Caco-2 (cell line): ENCODE results near the gene GKN1. TPM values are rescaled to one million over a fixed set of nuclear protein-coding genes. Genes with fewer than 3 reads are reported as not detected.

Experiments used
- BruUV-seq: library from RNA; stranded (reverse); fragments of 400-500 nt; replicated peaks from 2 replicates; lab custom pipeline; 2021; lab: Mats Ljungman, UMichigan
- CTCF ChIA-PET: fragments of 300-600 bp; sonication (Branson Sonifier 250); formaldehyde crosslinking; loops from one replicate; lab custom pipeline; 2022; ENCODE audit warnings: antibody characterized with exemption; lab: Charles Lee
- POLR2A ChIA-PET: fragments of 300-600 bp; sonication (Branson Sonifier 250); formaldehyde crosslinking; loops from one replicate; lab custom pipeline; 2022; ENCODE audit warnings: antibody characterized with exemption; lab: Charles Lee
- DNase-seq, 2 experiments: peaks; one replicate each; pipeline versions ENCODE4 v3.0.0 to v3.0.0-alpha.2; 2020 to 2022
- H3K27me3 ChIP-seq: replicated peaks from 2 replicates; pipeline ENCODE4 v1.6.0; 2011; ENCODE audit warnings: low read length; ENCODE audit not compliant: control insufficient read depth, insufficient read depth
- H3K36me3 ChIP-seq: 2 replicates; pipeline ENCODE4 v1.5.1; 2011; ENCODE audit warnings: low read length; ENCODE audit not compliant: control insufficient read depth, insufficient read depth
- H3K4me1 ChIP-seq: fragments of 250-450 bp; sonication (Bioruptor Pico); 2 replicates; pipeline ENCODE4 v1.5.1; 2020; ENCODE audit warnings: mild to moderate bottlenecking
- H3K4me3 ChIP-seq: 2 replicates; pipeline ENCODE4 v1.5.1; 2011; ENCODE audit warnings: low read depth, mild to moderate bottlenecking, control low read depth, low read length
- H3K9me3 ChIP-seq: fragments of 250-450 bp; sonication (Bioruptor Pico); 2 replicates; pipeline ENCODE4 v1.5.1; 2020; ENCODE audit warnings: mild to moderate bottlenecking, moderate library complexity
- H3K27ac Mint-ChIP-seq: one replicate; pipeline ENCODE4 v1.8.0; 2022; ENCODE audit warnings: mixed read lengths; ENCODE audit not compliant: unreplicated experiment
- H3K27me3 Mint-ChIP-seq: one replicate; pipeline ENCODE4 v1.8.0; 2022; ENCODE audit warnings: mixed read lengths; ENCODE audit not compliant: insufficient read depth, unreplicated experiment
- H3K36me3 Mint-ChIP-seq: one replicate; pipeline ENCODE4 v1.8.0; 2022; ENCODE audit warnings: mild to moderate bottlenecking, mixed read lengths; ENCODE audit not compliant: insufficient read depth, unreplicated experiment
- H3K4me1 Mint-ChIP-seq: one replicate; pipeline ENCODE4 v1.8.0; 2022; ENCODE audit warnings: low read depth, mixed read lengths; ENCODE audit not compliant: unreplicated experiment
- H3K4me3 Mint-ChIP-seq: one replicate; pipeline ENCODE4 v1.8.0; 2022; ENCODE audit warnings: mild to moderate bottlenecking, moderate library complexity, mixed read lengths; ENCODE audit not compliant: unreplicated experiment
- H3K9me3 Mint-ChIP-seq: one replicate; pipeline ENCODE4 v1.8.0; 2022; ENCODE audit warnings: mixed read lengths; ENCODE audit not compliant: unreplicated experiment
- intact Hi-C: fragments of 100-400 bp; cut with micrococcal nuclease; formaldehyde crosslinking; loops from one replicate; pipeline ENCODE4 v1.10.0; 2022; ENCODE audit not compliant: unreplicated experiment
- total RNA-seq: library from RNA; stranded (reverse); gene quantifications from 2 replicates; pipeline ENCODE4 v1.2.3, GENCODE V29; 2022
- TF ChIP-seq, protein P1 (sequence below), 2 experiments: fragments of 200-600 bp in 1 of 2; IDR thresholded peaks; 1 replicate in 1 of 2; 2 replicates in 1 of 2; pipeline versions ENCODE4 v1.5.1 to v1.8.0; 2011 to 2022; ENCODE audit warnings: antibody characterized with exemption in 1 of 2, control low read depth in 1 of 2, inconsistent platforms in 1 of 2, low read depth in 1 of 2, low read length in 1 of 2, mild to moderate bottlenecking in 1 of 2, moderate library complexity in 1 of 2; ENCODE audit not compliant: insufficient read depth in 1 of 2, severe bottlenecking in 1 of 2, unreplicated experiment in 1 of 2

The GKN1 gene
- total RNA-seq, 1 experiment from 2014 or later: not detected

- Histone ChIP-seq H3K4me3 (no peak overlapping the region), H3K9me3 (no peaks in the 10 kb centered on the region), H3K27me3 (0 out of 2 replicates have a peak, but pooled peaks cover 1% of the 10 kb centered on the region), H3K36me3 (no peaks in the 10 kb centered on the region), H3K4me1 (no peaks in the 10 kb centered on the region)
- intact Hi-C loops: no loop called here
- Mint-ChIP-seq H3K36me3 (no peaks in the 10 kb centered on the region), H3K4me1 (no peaks in the 10 kb centered on the region), H3K27me3 (peaks cover 14% of the 10 kb centered on the region), H3K9me3 (no peaks in the 10 kb centered on the region), H3K4me3 (no peak overlapping the region), H3K27ac (no peak overlapping the region)
- ChIA-PET POLR2A (no interaction called here), CTCF (interaction anchor here (1.1 kb wide), 1 partner anchor 44 kb away, joined by 3 read pairs; no protein-coding TSS in a partner anchor)
- BruUV-seq: no TSS peak
- TF ChIP-seq, protein P1, sequence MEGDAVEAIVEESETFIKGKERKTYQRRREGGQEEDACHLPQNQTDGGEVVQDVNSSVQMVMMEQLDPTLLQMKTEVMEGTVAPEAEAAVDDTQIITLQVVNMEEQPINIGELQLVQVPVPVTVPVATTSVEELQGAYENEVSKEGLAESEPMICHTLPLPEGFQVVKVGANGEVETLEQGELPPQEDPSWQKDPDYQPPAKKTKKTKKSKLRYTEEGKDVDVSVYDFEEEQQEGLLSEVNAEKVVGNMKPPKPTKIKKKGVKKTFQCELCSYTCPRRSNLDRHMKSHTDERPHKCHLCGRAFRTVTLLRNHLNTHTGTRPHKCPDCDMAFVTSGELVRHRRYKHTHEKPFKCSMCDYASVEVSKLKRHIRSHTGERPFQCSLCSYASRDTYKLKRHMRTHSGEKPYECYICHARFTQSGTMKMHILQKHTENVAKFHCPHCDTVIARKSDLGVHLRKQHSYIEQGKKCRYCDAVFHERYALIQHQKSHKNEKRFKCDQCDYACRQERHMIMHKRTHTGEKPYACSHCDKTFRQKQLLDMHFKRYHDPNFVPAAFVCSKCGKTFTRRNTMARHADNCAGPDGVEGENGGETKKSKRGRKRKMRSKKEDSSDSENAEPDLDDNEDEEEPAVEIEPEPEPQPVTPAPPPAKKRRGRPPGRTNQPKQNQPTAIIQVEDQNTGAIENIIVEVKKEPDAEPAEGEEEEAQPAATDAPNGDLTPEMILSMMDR (IDR thresholded peaks at IDR 0.05; ENCODE audit: insufficient read depth in 1 of 2, low read depth in 1 of 2, low read length in 1 of 2, severe bottlenecking in 1 of 2, unreplicated experiment in 1 of 2): no peak
- DNase-seq: no peak
These were observed 12.6 kb downstream of the GKN1 start for GRCh38 chr2:68987021-68987503.

DNA sequence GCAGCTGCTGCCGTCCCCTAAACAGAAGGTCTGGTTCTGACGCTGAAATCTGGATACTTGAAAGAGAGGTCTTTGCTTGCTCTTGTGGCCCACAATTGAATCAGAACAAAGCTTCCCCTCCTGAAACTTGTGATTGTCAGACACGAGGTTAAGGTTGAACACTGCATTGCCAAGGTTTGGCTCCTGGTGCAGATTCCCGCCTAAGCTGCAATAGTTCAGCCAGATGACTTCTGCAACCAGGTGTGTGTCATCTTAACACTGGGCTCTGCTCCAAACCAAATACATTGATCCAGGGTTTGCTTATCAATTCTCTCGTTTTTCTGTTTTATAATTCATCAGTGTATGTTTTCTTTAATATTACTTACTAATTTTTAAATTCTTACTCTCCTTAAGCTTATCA, 14.6 kb downstream of the GKN1 start:
- peaks cover 18% of the 10 kb centered on the region for H3K27me3 Mint-ChIP-seq
- Histone ChIP-seq H3K36me3 (no peaks in the 10 kb centered on the region), H3K27me3 (0 out of 2 replicates have a peak, but pooled peaks cover 1% of the 10 kb centered on the region), H3K9me3 (no peaks in the 10 kb centered on the region), H3K4me3 (no peak overlapping the region), H3K4me1 (no peaks in the 10 kb centered on the region)
- TF ChIP-seq, protein P1 (IDR thresholded peaks at IDR 0.05; ENCODE audit: insufficient read depth in 1 of 2, low read depth in 1 of 2, low read length in 1 of 2, severe bottlenecking in 1 of 2, unreplicated experiment in 1 of 2): no peak
- no peak for DNase-seq
- no peak overlapping the region for H3K4me3 Mint-ChIP-seq
- intact Hi-C loops: no loop called here
- H3K27ac Mint-ChIP-seq: no peak overlapping the region
- H3K4me1 Mint-ChIP-seq: no peaks in the 10 kb centered on the region
- H3K36me3 Mint-ChIP-seq: no peaks in the 10 kb centered on the region
- ChIA-PET CTCF (interaction anchor here (1.2 kb wide), 1 partner anchor 45 kb away, joined by 4 read pairs; no protein-coding TSS in a partner anchor), POLR2A (no interaction called here)
- no TSS peak for BruUV-seq
- H3K9me3 Mint-ChIP-seq: no peaks in the 10 kb centered on the region

- Histone ChIP-seq H3K27me3 (no peaks in the 10 kb centered on the region), H3K9me3 (no peaks in the 10 kb centered on the region), H3K4me1 (no peaks in the 10 kb centered on the region), H3K36me3 (no peaks in the 10 kb centered on the region), H3K4me3 (no peak overlapping the region)
- no peak overlapping the region for H3K27ac Mint-ChIP-seq
- no peaks in the 10 kb centered on the region for H3K9me3 Mint-ChIP-seq
- peaks cover 15% of the 10 kb centered on the region for H3K27me3 Mint-ChIP-seq
- intact Hi-C loops: no loop called here
- no peaks in the 10 kb centered on the region for H3K4me1 Mint-ChIP-seq
- TF ChIP-seq, protein P1 (IDR thresholded peaks at IDR 0.05; ENCODE audit: insufficient read depth in 1 of 2, low read depth in 1 of 2, low read length in 1 of 2, severe bottlenecking in 1 of 2, unreplicated experiment in 1 of 2): no peak
- CTCF ChIA-PET: no interaction called here
- no peak overlapping the region for H3K4me3 Mint-ChIP-seq
- H3K36me3 Mint-ChIP-seq: no peaks in the 10 kb centered on the region
- BruUV-seq: no TSS peak
- no peak for DNase-seq
- POLR2A ChIA-PET: no interaction called here
These were observed 17.9 kb downstream of the GKN1 start for GRCh38 chr2:68992341-68992740.
